ENCODE results near the gene ARAP2.

Gene ARAP2

DNA sequence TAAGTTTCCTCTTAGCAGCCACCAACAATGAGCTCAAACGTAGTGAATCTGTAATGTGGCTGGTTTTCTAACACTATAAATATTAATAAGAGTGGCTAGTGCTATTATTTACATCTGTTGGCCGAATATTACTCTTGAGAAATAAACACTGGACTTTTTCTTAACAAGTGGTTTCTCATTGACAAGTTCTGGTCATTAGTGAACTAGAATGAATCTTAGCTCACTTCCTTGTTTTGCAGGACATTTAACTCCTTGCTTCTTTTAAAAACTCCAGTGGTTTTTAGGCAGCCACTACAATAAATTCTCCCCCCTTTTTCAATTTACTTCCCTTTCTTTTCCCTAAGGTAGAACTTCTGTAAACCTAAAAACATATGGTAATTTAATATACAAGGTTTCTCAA, 177.2 kb downstream of the ARAP2 start:
- no peak overlapping the region for H3K4me3 Mint-ChIP-seq
- DNase-seq: no peak
- no peaks in the 10 kb centered on the region for H3K9me3 Mint-ChIP-seq
- no peaks in the 10 kb centered on the region for H3K36me3 Mint-ChIP-seq (ENCODE audit: low read depth)
- peak overlapping the region; percentile 45 for H3K27ac Mint-ChIP-seq
- TF ChIP-seq CTCF (IDR thresholded peaks at IDR 0.05): no peak
- H3K27me3 Mint-ChIP-seq (ENCODE audit: low read depth, poor library complexity): no peaks in the 10 kb centered on the region
- H3K4me1 Mint-ChIP-seq: no peaks in the 10 kb centered on the region

GRCh38 chr4:36065274-36065871, 178.9 kb downstream of the ARAP2 start:
- Mint-ChIP-seq H3K4me3 (no peak overlapping the region), H3K36me3 (ENCODE audit: low read depth) (no peaks in the 10 kb centered on the region), H3K4me1 (no peaks in the 10 kb centered on the region), H3K27ac (no peak overlapping the region), H3K27me3 (ENCODE audit: low read depth, poor library complexity) (no peaks in the 10 kb centered on the region), H3K9me3 (no peaks in the 10 kb centered on the region)
- DNase-seq: no peak
- no peak for TF ChIP-seq CTCF (IDR thresholded peaks at IDR 0.05)

DNA sequence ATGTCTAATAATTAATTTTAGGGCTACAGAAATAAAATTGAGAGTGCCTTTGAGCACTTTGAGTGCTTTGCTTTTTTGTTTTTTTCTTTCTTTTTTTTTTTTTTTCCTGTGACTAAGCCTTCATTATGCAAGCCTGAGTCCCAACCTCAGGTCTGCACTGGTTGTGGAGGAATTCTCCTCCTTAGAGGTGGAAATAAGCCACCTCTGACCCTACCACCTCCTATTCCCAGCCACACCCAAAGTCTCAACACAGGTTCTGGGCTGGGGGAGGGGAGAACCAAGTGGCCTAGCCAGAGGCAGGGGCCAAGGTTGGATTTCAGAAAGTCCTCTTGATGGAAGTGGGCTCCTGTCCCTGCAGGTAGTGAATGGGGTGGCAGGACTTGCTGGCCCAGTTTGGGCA, 180.2 kb downstream of the ARAP2 start:
- TF ChIP-seq CTCF (IDR thresholded peaks at IDR 0.05): no peak
- Mint-ChIP-seq H3K4me1 (no peaks in the 10 kb centered on the region), H3K27ac (no peak overlapping the region), H3K27me3 (ENCODE audit: low read depth, poor library complexity) (no peaks in the 10 kb centered on the region), H3K36me3 (ENCODE audit: low read depth) (no peaks in the 10 kb centered on the region), H3K4me3 (no peak overlapping the region), H3K9me3 (no peaks in the 10 kb centered on the region)
- no peak for DNase-seq

- no peak for TF ChIP-seq CTCF (IDR thresholded peaks at IDR 0.05)
- Mint-ChIP-seq H3K4me1 (no peaks in the 10 kb centered on the region), H3K4me3 (no peak overlapping the region), H3K9me3 (no peaks in the 10 kb centered on the region), H3K36me3 (ENCODE audit: low read depth) (no peaks in the 10 kb centered on the region), H3K27ac (no peak overlapping the region), H3K27me3 (ENCODE audit: low read depth, poor library complexity) (no peaks in the 10 kb centered on the region)
- DNase-seq: no peak
These were observed 188.2 kb downstream of the ARAP2 start for GRCh38 chr4:36056136-36056535.

DNA sequence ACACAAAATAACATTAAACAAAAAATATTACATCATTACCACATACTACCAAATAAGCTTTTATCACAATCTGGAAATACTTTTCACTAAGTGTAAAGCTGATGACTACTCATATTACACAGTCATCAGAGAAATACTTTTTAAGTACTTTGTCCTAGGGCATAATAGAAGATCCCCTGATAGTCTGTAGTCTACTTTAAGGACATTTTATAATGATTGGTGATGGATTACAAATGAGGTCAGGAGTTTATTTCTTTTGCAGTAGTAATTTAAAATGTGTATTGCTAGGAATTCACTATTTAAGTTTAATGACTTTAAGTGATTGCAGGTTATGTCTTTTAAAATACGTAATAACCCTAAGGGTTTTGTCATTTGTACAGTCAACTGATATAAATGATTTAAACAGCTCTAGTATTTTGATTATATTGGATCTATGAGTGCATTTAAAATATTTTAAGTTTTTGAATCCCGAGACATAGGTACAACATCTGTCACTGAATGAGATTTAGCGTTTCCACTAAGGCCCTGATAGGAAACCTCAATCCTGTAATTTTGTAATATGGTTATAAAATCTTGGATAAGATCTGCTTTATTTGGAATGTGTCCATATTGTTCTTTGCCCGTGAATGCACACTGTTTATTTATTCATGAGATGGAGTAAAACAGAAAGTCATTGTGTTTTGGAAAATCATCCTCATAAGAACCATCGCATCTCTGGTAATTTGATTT, 189.5 kb downstream of the ARAP2 start:
- TF ChIP-seq CTCF (IDR thresholded peaks at IDR 0.05): no peak
- H3K27me3 Mint-ChIP-seq (ENCODE audit: low read depth, poor library complexity): no peaks in the 10 kb centered on the region
- H3K4me1 Mint-ChIP-seq: no peaks in the 10 kb centered on the region
- no peaks in the 10 kb centered on the region for H3K36me3 Mint-ChIP-seq (ENCODE audit: low read depth)
- no peak for DNase-seq
- H3K4me3 Mint-ChIP-seq: no peak overlapping the region
- H3K9me3 Mint-ChIP-seq: no peaks in the 10 kb centered on the region
- no peak overlapping the region for H3K27ac Mint-ChIP-seq

- TF ChIP-seq CTCF (IDR thresholded peaks at IDR 0.05): no peak
- DNase-seq: no peak
These were observed 190.4 kb downstream of the ARAP2 start for GRCh38 chr4:36053930-36054329.

More at GRCh38 chr4:36053930-36054329, 190.4 kb downstream of the ARAP2 start:
- Mint-ChIP-seq H3K27ac (no peak overlapping the region), H3K4me1 (no peaks in the 10 kb centered on the region), H3K4me3 (no peak overlapping the region), H3K9me3 (no peaks in the 10 kb centered on the region), H3K36me3 (ENCODE audit: low read depth) (no peaks in the 10 kb centered on the region), H3K27me3 (ENCODE audit: low read depth, poor library complexity) (no peaks in the 10 kb centered on the region)
